ENCODE measurements around the gene ATP8A2. TPM values are rescaled to one million over a fixed set of nuclear protein-coding genes. Genes with fewer than 3 reads are reported as not detected.
A peak's percentile ranks its signal among the peaks of the same experiment; 100 is the strongest.

The ATP8A2 gene
- total RNA-seq, 2 donors from 2014 or later, result 1.6 to 2.9 TPM

- no peak overlapping the region for H3K27ac ChIP-seq (ENCODE audit: low read depth, low read length)
- no peak overlapping the region for H3K4me3 ChIP-seq (ENCODE audit: low read length)
- Mint-ChIP-seq H3K36me3 (ENCODE audit: low read depth) (no peaks in the 10 kb centered on the region), H3K4me1 (peaks cover 76% of the 10 kb centered on the region), H3K27me3 (ENCODE audit: insufficient read depth) (no peaks in the 10 kb centered on the region), H3K27ac (peak overlapping the region; percentile 99), H3K4me3 (peak overlapping the region; percentile 40), H3K9me3 (no peaks in the 10 kb centered on the region)
- H3K9ac ChIP-seq (ENCODE audit: extremely low read depth, low read length, poor library complexity, severe bottlenecking), result peak overlapping the region; percentile 55
- no peaks in the 10 kb centered on the region for H3K9me3 ChIP-seq (ENCODE audit: control insufficient read depth, low read length)
- no peaks in the 10 kb centered on the region for H3K27me3 ChIP-seq (ENCODE audit: control insufficient read depth, insufficient read depth, low read length, poor library complexity, severe bottlenecking)
- DNase-seq, result peak; percentile 93
- H3K4me1 ChIP-seq (ENCODE audit: control insufficient read depth, insufficient read depth, low read length), result peaks cover 33% of the 10 kb centered on the region
- H3K36me3 ChIP-seq (ENCODE audit: control insufficient read depth, insufficient read depth, low read length), result no peaks in the 10 kb centered on the region
- 3 to 6% methylated on average over 10 of the region's 10 CpGs for WGBS, 2 experiments (ENCODE audit: insufficient coverage in 1 of 2, insufficient read length in 1 of 2)
- TF ChIP-seq CTCF (conservative IDR thresholded peaks at IDR 0.05), result no peak
Measured at GRCh38 chr13:25977216-25977615, 605.4 kb downstream of the ATP8A2 start.

GRCh38 chr13:25977671-25978070 lies 605.9 kb downstream of the ATP8A2 start:
- no peaks in the 10 kb centered on the region for H3K36me3 ChIP-seq (ENCODE audit: control insufficient read depth, insufficient read depth, low read length)
- H3K9me3 Mint-ChIP-seq, result no peaks in the 10 kb centered on the region
- WGBS, 2 experiments (ENCODE audit: insufficient coverage in 1 of 2, insufficient read length in 1 of 2), result 20 to 64% methylated on average over 3 to 4 of the region's 4 CpGs
- no peaks in the 10 kb centered on the region for H3K27me3 Mint-ChIP-seq (ENCODE audit: insufficient read depth)
- peak overlapping the region; percentile 55 for H3K9ac ChIP-seq (ENCODE audit: extremely low read depth, low read length, poor library complexity, severe bottlenecking)
- no peaks in the 10 kb centered on the region for H3K9me3 ChIP-seq (ENCODE audit: control insufficient read depth, low read length)
- peaks cover 29% of the 10 kb centered on the region for H3K4me1 ChIP-seq (ENCODE audit: control insufficient read depth, insufficient read depth, low read length)
- H3K4me3 ChIP-seq (ENCODE audit: low read length), result peak overlapping the region; percentile 71
- peak overlapping the region; percentile 1 for H3K27ac ChIP-seq (ENCODE audit: low read depth, low read length)
- no peaks in the 10 kb centered on the region for H3K27me3 ChIP-seq (ENCODE audit: control insufficient read depth, insufficient read depth, low read length, poor library complexity, severe bottlenecking)
- H3K4me1 Mint-ChIP-seq, result peaks cover 73% of the 10 kb centered on the region
- H3K27ac Mint-ChIP-seq, result peak overlapping the region; percentile 99
- no peaks in the 10 kb centered on the region for H3K36me3 Mint-ChIP-seq (ENCODE audit: low read depth)
- DNase-seq, result no peak
- H3K4me3 Mint-ChIP-seq, result peak overlapping the region; percentile 40
- TF ChIP-seq CTCF (conservative IDR thresholded peaks at IDR 0.05), result no peak

- Mint-ChIP-seq H3K27me3 (ENCODE audit: insufficient read depth) (no peaks in the 10 kb centered on the region), H3K27ac (peak overlapping the region; percentile 99), H3K4me1 (peaks cover 68% of the 10 kb centered on the region), H3K9me3 (peaks cover under 1% of the 10 kb centered on the region), H3K4me3 (no peak overlapping the region), H3K36me3 (ENCODE audit: low read depth) (peaks cover 2% of the 10 kb centered on the region)
- Histone ChIP-seq H3K36me3 (ENCODE audit: control insufficient read depth, insufficient read depth, low read length) (no peaks in the 10 kb centered on the region), H3K9ac (ENCODE audit: extremely low read depth, low read length, poor library complexity, severe bottlenecking) (no peak overlapping the region), H3K4me3 (ENCODE audit: low read length) (peak overlapping the region; percentile 37), H3K27me3 (ENCODE audit: control insufficient read depth, insufficient read depth, low read length, poor library complexity, severe bottlenecking) (no peaks in the 10 kb centered on the region), H3K4me1 (ENCODE audit: control insufficient read depth, insufficient read depth, low read length) (peaks cover 18% of the 10 kb centered on the region), H3K27ac (ENCODE audit: low read depth, low read length) (no peak overlapping the region), H3K9me3 (ENCODE audit: control insufficient read depth, low read length) (no peaks in the 10 kb centered on the region)
- 77 to 92% methylated on average over 2 of the region's 2 CpGs for WGBS, 2 experiments (ENCODE audit: insufficient coverage in 1 of 2, insufficient read length in 1 of 2)
- no peak for TF ChIP-seq CTCF (conservative IDR thresholded peaks at IDR 0.05)
- no peak for DNase-seq
Measured at GRCh38 chr13:25978961-25979360, 607.2 kb downstream of the ATP8A2 start.

Measured in endodermal cell (in vitro differentiated cells).